NCI-H146 treated with DMSO at 0.1 percent for 48 hours (cell line): ENCODE measurements around the gene SLC25A15.
"Not testable (repeated sequence)": the region's sequence is repeated elsewhere in the genome, so short reads cannot be mapped to it uniquely, and the experiment has no call there.

ENCODE experiments used
- DNase-seq: peaks from one replicate; lab custom pipeline; 2025; ENCODE audit not compliant: unreplicated experiment; lab: John Stamatoyannopoulos, UW

The SLC25A15 gene

GRCh38 chr13:40812724-40813445 is 23.5 kb downstream of the SLC25A15 start:
- DNase-seq = no peak

- no peak for DNase-seq
Measured at GRCh38 chr13:40813667-40814454, 24.4 kb downstream of the SLC25A15 start.

- no peak for DNase-seq
Measured at GRCh38 chr13:40814803-40815202, 25.4 kb downstream of the SLC25A15 start.

GRCh38 chr13:40818926-40819325 is 29.5 kb downstream of the SLC25A15 start:
- no peak for DNase-seq

GRCh38 chr13:40819797-40820315 is 30.4 kb downstream of the SLC25A15 start:
- DNase-seq = no peak

- not testable (repeated sequence) for DNase-seq
Measured at GRCh38 chr13:40839725-40840124, 50.3 kb downstream of the SLC25A15 start.

- not testable (repeated sequence) for DNase-seq
Measured at GRCh38 chr13:40840955-40841354, 51.5 kb downstream of the SLC25A15 start.
